Adrenal gland (tissue), 5 donors: Measurements from ENCODE around the gene SEC14L6.

ENCODE experiments used
- POLR2A ChIP-seq, 2 donors: fragments of 450-650 bp; IDR thresholded peaks; one replicate each; pipeline ENCODE4 v1.6.1; 2017; ENCODE audit warnings: antibody characterized with exemption in 2 of 2, mild to moderate bottlenecking in 2 of 2, moderate library complexity in 1 of 2
- TF ChIP-seq, protein P1 (sequence below), 6 experiments: fragments of 450-650 bp in 4 of 6; fragments of 200-600 bp in 2 of 6; sonication (generic) in 1 of 6; IDR thresholded peaks; 1 replicate in 5 of 6; 2 replicates in 1 of 6; pipeline versions ENCODE4 v1.5.1 to v1.8.0; 2016 to 2021; ENCODE audit warnings: antibody characterized with exemption in 6 of 6, mild to moderate bottlenecking in 2 of 6, moderate library complexity in 1 of 6
- donor health status: DM: no; HTN: no; CAD: no.

DNA sequence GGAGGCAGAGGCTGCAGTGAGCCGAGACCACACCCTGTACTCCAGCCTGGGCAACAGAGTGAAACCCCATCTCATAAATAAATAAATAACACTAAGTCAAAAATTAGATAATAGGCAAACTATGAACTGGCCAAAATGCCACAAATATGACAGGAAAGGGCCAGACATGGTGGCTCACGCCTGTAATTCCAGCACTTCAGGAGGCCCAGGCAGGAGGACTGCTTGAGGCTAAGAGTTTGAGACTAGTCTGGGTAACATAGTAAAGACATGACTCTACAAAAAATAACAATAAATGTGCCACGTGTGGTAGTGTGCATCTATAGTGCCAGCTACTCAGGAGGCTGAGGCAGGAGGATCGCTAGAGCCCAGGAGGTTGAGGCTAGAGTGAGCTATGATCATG lies 19.9 kb downstream of the SEC14L6 start:
- no peak for TF ChIP-seq POLR2A (IDR thresholded peaks at IDR 0.05)
- TF ChIP-seq, protein P1, sequence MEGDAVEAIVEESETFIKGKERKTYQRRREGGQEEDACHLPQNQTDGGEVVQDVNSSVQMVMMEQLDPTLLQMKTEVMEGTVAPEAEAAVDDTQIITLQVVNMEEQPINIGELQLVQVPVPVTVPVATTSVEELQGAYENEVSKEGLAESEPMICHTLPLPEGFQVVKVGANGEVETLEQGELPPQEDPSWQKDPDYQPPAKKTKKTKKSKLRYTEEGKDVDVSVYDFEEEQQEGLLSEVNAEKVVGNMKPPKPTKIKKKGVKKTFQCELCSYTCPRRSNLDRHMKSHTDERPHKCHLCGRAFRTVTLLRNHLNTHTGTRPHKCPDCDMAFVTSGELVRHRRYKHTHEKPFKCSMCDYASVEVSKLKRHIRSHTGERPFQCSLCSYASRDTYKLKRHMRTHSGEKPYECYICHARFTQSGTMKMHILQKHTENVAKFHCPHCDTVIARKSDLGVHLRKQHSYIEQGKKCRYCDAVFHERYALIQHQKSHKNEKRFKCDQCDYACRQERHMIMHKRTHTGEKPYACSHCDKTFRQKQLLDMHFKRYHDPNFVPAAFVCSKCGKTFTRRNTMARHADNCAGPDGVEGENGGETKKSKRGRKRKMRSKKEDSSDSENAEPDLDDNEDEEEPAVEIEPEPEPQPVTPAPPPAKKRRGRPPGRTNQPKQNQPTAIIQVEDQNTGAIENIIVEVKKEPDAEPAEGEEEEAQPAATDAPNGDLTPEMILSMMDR (IDR thresholded peaks at IDR 0.05), result no peak
